Esophagus squamous epithelium (tissue), 5 donors: ENCODE measurements around the gene ERP44. TPM values are rescaled to one million over a fixed set of nuclear protein-coding genes. Genes with fewer than 3 reads are reported as not detected.

Experiments used
- DNase-seq: peaks from one replicate; lab custom pipeline; 2025; lab: John Stamatoyannopoulos, UW
- H3K27ac ChIP-seq, 4 donors: fragments of 200-600 bp; sonication (generic); one replicate each; pipeline ENCODE4 v1.5.1; 2016 to 2019; ENCODE audit warnings: mild to moderate bottlenecking in 1 of 4
- H3K27me3 ChIP-seq, 4 donors: fragments of 200-600 bp; sonication (generic); 1 replicate in 3 of 4; 2 replicates in 1 of 4; pipeline versions ENCODE4 v1.5.1 to v1.6.0; 2017 to 2021; ENCODE audit warnings: antibody characterized with exemption in 1 of 4
- H3K36me3 ChIP-seq, 3 donors: fragments of 200-600 bp; sonication (generic); one replicate each; pipeline ENCODE4 v1.5.1; 2016 to 2019
- H3K4me1 ChIP-seq, 3 donors: fragments of 200-600 bp; sonication (generic); one replicate each; pipeline ENCODE4 v1.5.1; 2017 to 2019
- H3K4me3 ChIP-seq, 4 donors: fragments of 200-600 bp; sonication (generic); 1 replicate in 3 of 4; 2 replicates in 1 of 4; pipeline ENCODE4 v1.5.1; 2016 to 2019; ENCODE audit warnings: mild to moderate bottlenecking in 2 of 4, moderate library complexity in 1 of 4
- H3K9me3 ChIP-seq, 3 donors: fragments of 200-600 bp; sonication (generic); one replicate each; pipeline ENCODE4 v1.5.1; 2016 to 2019
- CTCF ChIP-seq, 6 experiments: fragments of 450-650 bp in 4 of 6; fragments of 200-600 bp in 2 of 6; sonication (generic) in 2 of 6; IDR thresholded peaks; one replicate each; pipeline ENCODE4 v1.5.1; 2016 to 2019; ENCODE audit warnings: antibody characterized with exemption in 6 of 6, mild to moderate bottlenecking in 4 of 6, moderate library complexity in 4 of 6
- POLR2A ChIP-seq, 4 donors: fragments of 450-650 bp; IDR thresholded peaks; one replicate each; pipeline ENCODE4 v1.6.1; 2017; ENCODE audit warnings: antibody characterized with exemption in 4 of 4, mild to moderate bottlenecking in 4 of 4, moderate library complexity in 3 of 4
- WGBS, 2 donors: methylation state at CpG; one replicate each; pipeline ENCODE4 v1.1.5; 2018; 5-methylcytosine and 5-hydroxymethylcytosine counted together
- intact Hi-C: fragments of 100-400 bp; cut with DNase I; formaldehyde crosslinking; loops from one replicate; pipeline ENCODE4 v1.15.0; 2022
- total RNA-seq, 4 donors: library from RNA; depleted of rRNA; stranded (reverse); fragments of >200 nt; gene quantifications; one replicate each; pipeline ENCODE4 v1.1.0, GENCODE V29; 2016
- donor health status: DM: yes; HTN: yes; CAD: no.

ERP44 gene
- total RNA-seq, 4 donors from 2014 or later: 13.5 to 19.2 (median 16.3) TPM

- Histone ChIP-seq H3K4me1 (no peaks in the 10 kb centered on the region), H3K4me3 (no peak overlapping the region), H3K27me3 (no peaks in the 10 kb centered on the region), H3K36me3 (peaks cover 0 to 64% (median 0%) of the 10 kb centered on the region in 3 donors), H3K27ac (no peak overlapping the region), H3K9me3 (no peaks in the 10 kb centered on the region)
- intact Hi-C loops: no loop called here
- no peak for DNase-seq
- TF ChIP-seq CTCF (IDR thresholded peaks at IDR 0.05): no peak
- no peak for TF ChIP-seq POLR2A (IDR thresholded peaks at IDR 0.05)
Observed at GRCh38 chr9:100057624-100058023, 41.2 kb downstream of the ERP44 start.

GRCh38 chr9:100056561-100056960 is 42.2 kb downstream of the ERP44 start:
- no peak overlapping the region for H3K4me3 ChIP-seq
- WGBS, 2 donors: 87 to 90% methylated on average over 2 of the region's 2 CpGs
- no peaks in the 10 kb centered on the region for H3K9me3 ChIP-seq
- TF ChIP-seq POLR2A (IDR thresholded peaks at IDR 0.05) (no peak), CTCF (IDR thresholded peaks at IDR 0.05) (no peak)
- H3K36me3 ChIP-seq: peaks cover 0 to 75% (median 0%) of the 10 kb centered on the region in 3 donors
- H3K27ac ChIP-seq: no peak overlapping the region
- no peak for DNase-seq
- H3K4me1 ChIP-seq: no peaks in the 10 kb centered on the region
- no peaks in the 10 kb centered on the region for H3K27me3 ChIP-seq
- intact Hi-C loops: no loop called here

- Histone ChIP-seq H3K27me3 (no peaks in the 10 kb centered on the region), H3K27ac (no peak overlapping the region), H3K9me3 (no peaks in the 10 kb centered on the region), H3K36me3 (peaks cover 0 to 80% (median 0%) of the 10 kb centered on the region in 3 donors), H3K4me1 (no peaks in the 10 kb centered on the region), H3K4me3 (no peak overlapping the region)
- no peak for TF ChIP-seq POLR2A (IDR thresholded peaks at IDR 0.05)
- TF ChIP-seq CTCF (IDR thresholded peaks at IDR 0.05): no peak
- intact Hi-C loops: no loop called here
- 66 to 80% methylated on average over 6 of the region's 6 CpGs for WGBS, 2 donors
- DNase-seq: no peak
Observed at GRCh38 chr9:100052375-100052774, 46.4 kb downstream of the ERP44 start.

- Histone ChIP-seq H3K27ac (no peak overlapping the region), H3K9me3 (no peaks in the 10 kb centered on the region), H3K4me3 (no peak overlapping the region), H3K4me1 (no peaks in the 10 kb centered on the region), H3K27me3 (no peaks in the 10 kb centered on the region), H3K36me3 (peaks cover 0 to 73% (median 0%) of the 10 kb centered on the region in 3 donors)
- no peak for DNase-seq
- intact Hi-C loops: no loop called here
- TF ChIP-seq CTCF (IDR thresholded peaks at IDR 0.05) (no peak), POLR2A (IDR thresholded peaks at IDR 0.05) (no peak)
- WGBS, 2 donors: 65% methylated on average over 1 of the region's 1 CpG
Observed at GRCh38 chr9:100049551-100049950, 49.2 kb downstream of the ERP44 start.

GRCh38 chr9:100038472-100038871 is 60.3 kb downstream of the ERP44 start:
- TF ChIP-seq CTCF (IDR thresholded peaks at IDR 0.05) (no peak), POLR2A (IDR thresholded peaks at IDR 0.05) (no peak)
- no peaks in the 10 kb centered on the region for H3K27me3 ChIP-seq
- H3K4me1 ChIP-seq: no peaks in the 10 kb centered on the region
- H3K4me3 ChIP-seq: no peak overlapping the region
- intact Hi-C loops: no loop called here
- peaks cover 0 to 49% (median 0%) of the 10 kb centered on the region in 3 donors for H3K36me3 ChIP-seq
- no peaks in the 10 kb centered on the region for H3K9me3 ChIP-seq
- no peak overlapping the region for H3K27ac ChIP-seq
- DNase-seq: no peak
- WGBS, 2 donors: 100% methylated on average over 1 of the region's 1 CpG
